Thyroid gland (tissue), 4 donors: ENCODE measurements around the gene SMOC1. TPM values are rescaled to one million over a fixed set of nuclear protein-coding genes. Genes with fewer than 3 reads are reported as not detected.

Experiments used
- DNase-seq, 2 donors: peaks; one replicate each; pipeline ENCODE4 v3.0.0-alpha.2; 2019
- H3K27ac ChIP-seq, 3 donors: fragments of 200-600 bp; sonication (generic); 1 replicate in 2 of 3; 2 replicates in 1 of 3; pipeline ENCODE4 v1.5.1; 2016 to 2019; ENCODE audit warnings: mild to moderate bottlenecking in 1 of 3, moderate library complexity in 1 of 3
- H3K27me3 ChIP-seq: fragments of 200-600 bp; sonication (generic); one replicate; pipeline ENCODE4 v1.5.1; 2019
- H3K36me3 ChIP-seq, 2 donors: fragments of 200-600 bp; sonication (generic); one replicate each; pipeline ENCODE4 v1.5.1; 2016 to 2019
- H3K4me1 ChIP-seq, 2 donors: fragments of 200-600 bp; sonication (generic); one replicate each; pipeline ENCODE4 v1.5.1; 2017 to 2019
- H3K4me3 ChIP-seq, 3 donors: fragments of 200-600 bp; sonication (generic); replicated peaks in 1 of 3; 1 replicate in 2 of 3; 2 replicates in 1 of 3; pipeline ENCODE4 v1.5.1; 2016; ENCODE audit warnings: mild to moderate bottlenecking in 1 of 3
- H3K9me3 ChIP-seq: fragments of 200-600 bp; sonication (generic); one replicate; pipeline ENCODE4 v1.5.1; 2017
- CTCF ChIP-seq, 6 experiments: fragments of 200-600 bp in 3 of 6; fragments of 450-650 bp in 3 of 6; sonication (generic) in 3 of 6; IDR thresholded peaks; one replicate each; pipeline ENCODE4 v1.5.1; 2016 to 2019; ENCODE audit warnings: antibody characterized with exemption in 6 of 6, mild to moderate bottlenecking in 2 of 6, inconsistent platforms in 1 of 6, moderate library complexity in 1 of 6
- POLR2A ChIP-seq, 2 donors: fragments of 450-650 bp; IDR thresholded peaks; one replicate each; pipeline ENCODE4 v1.6.1; 2017; ENCODE audit warnings: antibody characterized with exemption in 2 of 2, mild to moderate bottlenecking in 2 of 2, moderate library complexity in 1 of 2
- WGBS, 2 donors: methylation state at CpG; one replicate each; pipeline ENCODE4 v1.1.5; 2017; 5-methylcytosine and 5-hydroxymethylcytosine counted together
- intact Hi-C: fragments of 100-400 bp; cut with DNase I; formaldehyde crosslinking; loops from one replicate; pipeline ENCODE4 v1.15.1; 2023
- total RNA-seq, 4 donors: library from RNA; depleted of rRNA; stranded (reverse); fragments of >200 nt; gene quantifications; one replicate each; pipeline ENCODE4 v1.2.3, GENCODE V29; 2016

Gene SMOC1
- total RNA-seq, 4 donors from 2014 or later = 3.4 to 7.3 (median 3.7) TPM

DNA sequence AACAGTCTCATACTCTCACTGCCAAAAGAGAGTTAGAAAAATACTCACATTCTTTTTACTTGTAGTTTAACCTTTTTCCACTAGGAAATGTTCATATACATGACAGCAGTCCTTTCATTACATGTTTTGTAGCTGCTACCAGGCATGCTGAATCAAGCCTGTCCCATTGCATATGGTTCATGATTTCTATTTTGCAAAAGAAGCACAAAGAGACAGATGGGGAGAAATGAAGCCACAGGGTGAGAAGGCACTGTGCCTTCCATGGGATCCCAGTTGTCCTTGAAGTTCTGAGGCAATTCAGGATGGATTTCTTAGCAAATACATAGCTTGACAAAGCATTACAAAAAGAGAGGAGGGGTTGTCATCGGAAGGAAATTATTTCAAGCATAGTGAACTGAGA, 89.5 kb downstream of the SMOC1 start:
- WGBS, 2 donors = 95 to 100% methylated on average over 1 of the region's 1 CpG
- Histone ChIP-seq H3K36me3 (no peaks in the 10 kb centered on the region), H3K27ac (no peak overlapping the region), H3K4me3 (no peak overlapping the region), H3K9me3 (no peaks in the 10 kb centered on the region), H3K4me1 (no peaks in the 10 kb centered on the region), H3K27me3 (no peaks in the 10 kb centered on the region)
- TF ChIP-seq CTCF (IDR thresholded peaks at IDR 0.05) (no peak), POLR2A (IDR thresholded peaks at IDR 0.05) (no peak)
- DNase-seq = no peak
- intact Hi-C loops = no loop called here

- Histone ChIP-seq H3K36me3 (no peaks in the 10 kb centered on the region), H3K27me3 (no peaks in the 10 kb centered on the region), H3K9me3 (no peaks in the 10 kb centered on the region), H3K27ac (no peak overlapping the region), H3K4me1 (no peaks in the 10 kb centered on the region), H3K4me3 (no peak overlapping the region)
- intact Hi-C loops = no loop called here
- WGBS, 2 donors = 79 to 83% methylated on average over 1 to 5 of the region's 5 CpGs
- TF ChIP-seq POLR2A (IDR thresholded peaks at IDR 0.05) (no peak), CTCF (IDR thresholded peaks at IDR 0.05) (no peak)
- DNase-seq = no peak
Observed at GRCh38 chr14:69972755-69973154, 93.5 kb downstream of the SMOC1 start.

DNA sequence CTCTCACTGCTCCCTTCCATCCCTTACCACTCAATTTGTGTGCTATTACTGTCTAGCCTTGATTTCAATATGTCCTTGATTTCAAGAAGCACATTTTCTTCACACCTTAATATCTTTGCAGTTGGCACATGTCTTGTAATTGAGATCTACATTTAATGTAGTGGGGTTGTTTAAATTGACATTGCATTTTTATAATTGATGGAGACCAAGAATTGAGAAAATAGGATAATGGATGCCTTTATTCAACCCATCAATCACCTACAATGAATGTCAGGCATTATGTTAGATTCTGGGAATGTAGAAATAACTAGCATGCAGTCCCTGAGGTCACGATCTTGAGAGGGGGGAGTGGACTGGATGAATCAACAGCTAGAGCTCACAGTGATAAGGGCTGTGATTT, 94.6 kb downstream of the SMOC1 start:
- Histone ChIP-seq H3K4me3 (no peak overlapping the region), H3K36me3 (no peaks in the 10 kb centered on the region), H3K27me3 (no peaks in the 10 kb centered on the region), H3K9me3 (no peaks in the 10 kb centered on the region), H3K4me1 (no peaks in the 10 kb centered on the region), H3K27ac (no peak overlapping the region)
- TF ChIP-seq CTCF (IDR thresholded peaks at IDR 0.05) = no peak
- no peak for TF ChIP-seq POLR2A (IDR thresholded peaks at IDR 0.05)
- intact Hi-C loops = no loop called here
- 83 to 89% methylated on average over 1 of the region's 1 CpG for WGBS, 2 donors
- no peak for DNase-seq

DNA sequence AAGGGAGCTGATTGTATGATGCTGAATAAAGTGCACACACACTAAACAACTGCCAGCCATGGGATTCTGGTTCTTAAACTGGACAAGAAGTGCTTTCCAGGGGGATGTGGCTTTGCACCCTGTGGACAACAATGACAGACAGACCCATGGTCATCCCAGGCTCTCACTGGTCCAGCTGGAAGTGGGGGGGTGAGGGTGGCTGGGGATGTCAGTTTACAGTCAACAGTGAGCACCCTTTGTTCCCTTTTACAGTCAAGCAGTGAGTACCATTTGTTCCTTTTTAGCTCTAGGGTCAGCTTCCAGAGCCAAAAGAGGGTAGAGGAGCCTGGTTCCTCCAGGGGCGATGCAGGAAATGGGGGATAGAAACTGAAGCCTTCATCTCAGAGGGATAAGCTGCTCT, 100.7 kb downstream of the SMOC1 start:
- Histone ChIP-seq H3K4me1 (no peaks in the 10 kb centered on the region), H3K4me3 (no peak overlapping the region), H3K9me3 (no peaks in the 10 kb centered on the region), H3K27me3 (no peaks in the 10 kb centered on the region), H3K27ac (no peak overlapping the region), H3K36me3 (no peaks in the 10 kb centered on the region)
- DNase-seq = no peak
- intact Hi-C loops = no loop called here
- TF ChIP-seq POLR2A (IDR thresholded peaks at IDR 0.05) = no peak
- 86 to 100% methylated on average over 1 of the region's 1 CpG for WGBS, 2 donors

DNA sequence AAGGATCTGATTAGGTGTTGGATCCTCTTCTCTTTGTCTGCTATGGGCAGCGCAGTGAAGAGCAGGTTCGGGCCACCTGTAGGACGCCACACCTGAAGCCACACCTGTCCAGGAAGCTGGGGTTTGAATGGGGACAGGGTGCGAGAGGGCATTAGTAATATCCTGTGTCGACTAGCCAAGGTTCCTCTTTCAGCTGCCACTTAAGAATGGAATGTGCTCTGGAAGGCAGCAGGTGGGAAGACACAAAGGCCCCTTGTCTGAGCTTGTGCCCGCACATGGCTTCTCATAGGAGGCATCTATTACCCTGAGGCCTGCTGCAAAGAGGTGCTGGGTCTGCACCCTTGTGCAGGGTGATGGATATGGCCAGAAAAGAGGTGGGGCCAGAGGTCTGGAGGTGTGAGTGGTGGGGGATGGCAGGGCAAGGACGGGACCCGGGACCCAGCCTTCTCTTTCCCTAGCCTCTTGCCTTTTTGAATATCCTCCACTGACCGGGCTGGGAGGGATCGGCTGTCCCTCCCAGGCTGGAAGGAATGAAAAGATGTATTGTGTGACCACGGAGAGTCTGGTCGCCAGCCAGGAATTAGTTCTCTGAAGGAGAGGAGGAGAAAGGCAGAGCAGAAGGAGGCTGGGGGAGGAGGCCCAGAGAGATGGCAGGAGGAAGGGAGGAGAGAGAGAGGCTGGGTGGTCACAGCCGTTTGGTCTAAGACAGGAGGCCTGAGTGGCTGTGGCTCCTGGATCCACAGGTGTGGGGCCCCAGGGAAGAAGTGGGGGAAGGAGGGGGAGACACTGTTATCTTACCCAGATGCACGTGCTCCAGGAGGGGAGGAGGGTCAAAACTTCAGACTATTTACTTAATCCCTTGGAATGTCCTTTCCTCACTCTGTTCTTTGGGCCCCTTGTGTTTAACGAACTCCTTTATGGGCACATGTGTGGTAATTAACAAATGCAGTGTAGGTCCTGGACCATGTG, 101.5 kb downstream of the SMOC1 start:
- no peak overlapping the region for H3K27ac ChIP-seq
- no peak overlapping the region for H3K4me3 ChIP-seq
- no peaks in the 10 kb centered on the region for H3K4me1 ChIP-seq
- no peak for DNase-seq
- intact Hi-C loops = no loop called here
- H3K36me3 ChIP-seq = no peaks in the 10 kb centered on the region
- no peaks in the 10 kb centered on the region for H3K27me3 ChIP-seq
- WGBS, 2 donors = 66 to 73% methylated on average over 15 of the region's 15 CpGs
- no peak for TF ChIP-seq POLR2A (IDR thresholded peaks at IDR 0.05)
- TF ChIP-seq CTCF (IDR thresholded peaks at IDR 0.05) = no peak
- no peaks in the 10 kb centered on the region for H3K9me3 ChIP-seq
